Ovary (tissue), 3 donors: ENCODE measurements around the gene PTPRN.

Experiments
- CTCF ChIP-seq, 3 donors: fragments of 450-650 bp in 2 of 3; fragments of 200-600 bp in 1 of 3; IDR thresholded peaks; one replicate each; pipeline versions ENCODE4 v1.5.1 to v1.8.0; 2016 to 2022; ENCODE audit warnings: antibody characterized with exemption in 3 of 3, mild to moderate bottlenecking in 1 of 3
- EP300 ChIP-seq: sonication (generic); formaldehyde crosslinking; IDR thresholded peaks from one replicate; pipeline ENCODE4 v1.6.1; 2017; ENCODE audit warnings: antibody characterized with exemption
- POLR2A ChIP-seq: fragments of 450-650 bp; IDR thresholded peaks from one replicate; pipeline ENCODE4 v1.6.1; 2017; ENCODE audit warnings: antibody characterized with exemption, mild to moderate bottlenecking, moderate library complexity
- donor health status: DM: no; HTN: no; CAD: no.

GRCh38 chr2:219244789-219245147, 64.4 kb downstream of the PTPRN start:
- TF ChIP-seq CTCF (IDR thresholded peaks at IDR 0.05) (no peak), EP300 (no peak), POLR2A (no peak)
